Fibroblast of peridontal ligament (primary cell): Measurements from ENCODE around the gene FAM228B.
"Not testable (repeated sequence)": the region's sequence is repeated elsewhere in the genome, so short reads cannot be mapped to it uniquely, and the experiment has no call there.

ENCODE experiments used
- DNase-seq: peaks from one replicate; pipeline ENCODE4 v3.0.0-alpha.2; 2010; ENCODE audit errors: extremely low read depth

Gene FAM228B

GRCh38 chr2:24102677-24103076, 20.6 kb upstream of the FAM228B start:
- no peak for DNase-seq

GRCh38 chr2:24104110-24104650, 19.1 kb upstream of the FAM228B start:
- DNase-seq, result no peak

GRCh38 chr2:24104906-24105305, 18.4 kb upstream of the FAM228B start:
- no peak for DNase-seq

- peak; percentile 54 for DNase-seq
These were observed 17.5 kb upstream of the FAM228B start for GRCh38 chr2:24105816-24106215.

GRCh38 chr2:24106786-24107185, 16.5 kb upstream of the FAM228B start:
- no peak for DNase-seq

- no peak for DNase-seq
These were observed 15.9 kb upstream of the FAM228B start for GRCh38 chr2:24107336-24107735.

- not testable (repeated sequence) for DNase-seq
These were observed 13.8 kb upstream of the FAM228B start for GRCh38 chr2:24109431-24109830.

GRCh38 chr2:24110660-24111303, 12.5 kb upstream of the FAM228B start:
- DNase-seq, result no peak

GRCh38 chr2:24111407-24111901, 11.8 kb upstream of the FAM228B start:
- DNase-seq, result no peak

GRCh38 chr2:24115057-24115456, 8.2 kb upstream of the FAM228B start:
- DNase-seq, result no peak

- DNase-seq, result no peak
These were observed 5.4 kb upstream of the FAM228B start for GRCh38 chr2:24117902-24118301.

- DNase-seq, result no peak
These were observed 2.2 kb upstream of the FAM228B start for GRCh38 chr2:24121066-24121465.

GRCh38 chr2:24121469-24121868, 1.8 kb upstream of the FAM228B start:
- no peak for DNase-seq

- DNase-seq, result peak; percentile 28
These were observed 689 bp upstream of the FAM228B start for GRCh38 chr2:24122366-24123194.

GRCh38 chr2:24123922-24124580, 782 bp downstream of the FAM228B start:
- DNase-seq, result peak; percentile 61

- peak; percentile 8 for DNase-seq
These were observed 2.7 kb downstream of the FAM228B start for GRCh38 chr2:24125956-24126355.

GRCh38 chr2:24132543-24132942, 9.3 kb downstream of the FAM228B start:
- DNase-seq, result no peak

GRCh38 chr2:24140305-24140704, 17.0 kb downstream of the FAM228B start:
- peak; percentile 19 for DNase-seq

- peak; percentile 3 for DNase-seq
These were observed 24.1 kb downstream of the FAM228B start for GRCh38 chr2:24147364-24147763.

GRCh38 chr2:24152413-24153197, 29.3 kb downstream of the FAM228B start:
- DNase-seq, result no peak

- no peak for DNase-seq
These were observed 30.2 kb downstream of the FAM228B start for GRCh38 chr2:24153478-24153877.
